ENCODE data around the gene SEMA6C.
"Not testable (repeated sequence)": the region's sequence is repeated elsewhere in the genome, so short reads cannot be mapped to it uniquely, and the experiment has no call there.

The SEMA6C gene

GRCh38 chr1:151146412-151147131 lies at the start of gene SEMA6C:
SEMA6C (minus strand) TSS chr1:151146631; CDS start chr1:151142621, 4,010 bp downstream.
- in situ Hi-C loops (cut with MboI; ENCODE audit: low sequenced_read_pairs), result no loop called here

- in situ Hi-C loops (cut with MboI; ENCODE audit: low sequenced_read_pairs), result not testable (repeated sequence)
Measured at GRCh38 chr1:151194894-151195594, 48.6 kb upstream of the SEMA6C start.

GRCh38 chr1:151193856-151194255 lies 47.4 kb upstream of the SEMA6C start:
- in situ Hi-C loops (cut with MboI; ENCODE audit: low sequenced_read_pairs), result no loop called here

- in situ Hi-C loops (cut with MboI; ENCODE audit: low sequenced_read_pairs), result no loop called here
Measured at GRCh38 chr1:151193304-151193703, 46.9 kb upstream of the SEMA6C start.

- in situ Hi-C loops (cut with MboI; ENCODE audit: low sequenced_read_pairs), result no loop called here
Measured at GRCh38 chr1:151192047-151192446, 45.6 kb upstream of the SEMA6C start.

- in situ Hi-C loops (cut with MboI; ENCODE audit: low sequenced_read_pairs), result no loop called here
Measured at GRCh38 chr1:151189637-151190445, 43.4 kb upstream of the SEMA6C start, which contains the start of gene VPS72. VPS72 (minus strand) TSS chr1:151190197; CDS start chr1:151190121, 76 bp downstream.

GRCh38 chr1:151188667-151189066 lies 42.2 kb upstream of the SEMA6C start:
- in situ Hi-C loops (cut with MboI; ENCODE audit: low sequenced_read_pairs), result not testable (repeated sequence)

GRCh38 chr1:151187205-151187604 lies 40.8 kb upstream of the SEMA6C start:
- in situ Hi-C loops (cut with MboI; ENCODE audit: low sequenced_read_pairs), result no loop called here

GRCh38 chr1:151184211-151184610 lies 37.8 kb upstream of the SEMA6C start:
- in situ Hi-C loops (cut with MboI; ENCODE audit: low sequenced_read_pairs), result no loop called here

GRCh38 chr1:151176514-151177045 lies 30.1 kb upstream of the SEMA6C start:
- in situ Hi-C loops (cut with MboI; ENCODE audit: low sequenced_read_pairs), result no loop called here

- in situ Hi-C loops (cut with MboI; ENCODE audit: low sequenced_read_pairs), result no loop called here
Measured at GRCh38 chr1:151175863-151176262, 29.4 kb upstream of the SEMA6C start, which contains the start of gene TMOD4. TMOD4 (minus strand) TSS chr1:151175981; CDS start chr1:151174875, 1,106 bp downstream.

- in situ Hi-C loops (cut with MboI; ENCODE audit: low sequenced_read_pairs), result no loop called here
Measured at GRCh38 chr1:151175041-151175741, 28.8 kb upstream of the SEMA6C start.

GRCh38 chr1:151171190-151171589 lies 24.8 kb upstream of the SEMA6C start:
- in situ Hi-C loops (cut with MboI; ENCODE audit: low sequenced_read_pairs), result no loop called here

- in situ Hi-C loops (cut with MboI; ENCODE audit: low sequenced_read_pairs), result no loop called here
Measured at GRCh38 chr1:151167116-151167515, 20.7 kb upstream of the SEMA6C start.

GRCh38 chr1:151166505-151166956 lies 20.1 kb upstream of the SEMA6C start:
- in situ Hi-C loops (cut with MboI; ENCODE audit: low sequenced_read_pairs), result no loop called here

- in situ Hi-C loops (cut with MboI; ENCODE audit: low sequenced_read_pairs), result no loop called here
Measured at GRCh38 chr1:151165738-151166504, 19.5 kb upstream of the SEMA6C start, which contains the start of the genes LYSMD1 and SCNM1. LYSMD1 (minus strand) TSS chr1:151165902; CDS start chr1:151165258, 644 bp downstream. SCNM1 (plus strand) TSS chr1:151166144; CDS start chr1:151166153, 9 bp downstream.

- in situ Hi-C loops (cut with MboI; ENCODE audit: low sequenced_read_pairs), result no loop called here
Measured at GRCh38 chr1:151165281-151165737, 18.9 kb upstream of the SEMA6C start.

- in situ Hi-C loops (cut with MboI; ENCODE audit: low sequenced_read_pairs), result no loop called here
Measured at GRCh38 chr1:151164732-151165280, 18.4 kb upstream of the SEMA6C start.

- in situ Hi-C loops (cut with MboI; ENCODE audit: low sequenced_read_pairs), result no loop called here
Measured at GRCh38 chr1:151159373-151159772, 12.9 kb upstream of the SEMA6C start.
